Keratinocyte (primary cell): ENCODE measurements around the gene MED19. TPM values are rescaled to one million over a fixed set of nuclear protein-coding genes. Genes with fewer than 3 reads are reported as not detected.

Experiments used
- DNase-seq: peaks from one replicate; pipeline ENCODE4 v3.0.0-alpha.2; 2011; ENCODE audit warnings: low read depth, missing footprints, low spot score
- FAIRE-seq: peaks from 2 replicates; lab custom pipeline; 2011; peaks lifted over from hg19 to GRCh38; lab: Jason Lieb, UNC
- H2AFZ ChIP-seq: 2 replicates; pipeline ENCODE4 v1.6.0; 2012; ENCODE audit warnings: low read length, control low read depth, inconsistent platforms; ENCODE audit not compliant: control insufficient read depth
- H3K27ac ChIP-seq: 2 replicates; pipeline ENCODE4 v1.5.1; 2011; ENCODE audit warnings: low read length; ENCODE audit not compliant: control insufficient read depth, insufficient read depth
- H3K27me3 ChIP-seq: 3 replicates; pipeline ENCODE4 v1.6.0; 2011; ENCODE audit warnings: low read length; ENCODE audit not compliant: control insufficient read depth, insufficient read depth; ENCODE audit errors: extremely low read depth
- H3K36me3 ChIP-seq, 2 experiments: 2 replicates in 1 of 2; 3 replicates in 1 of 2; pipeline ENCODE4 v1.5.1; 2011; ENCODE audit warnings: low read length in 2 of 2, mild to moderate bottlenecking in 1 of 2; ENCODE audit not compliant: control insufficient read depth in 2 of 2, insufficient read depth in 2 of 2; ENCODE audit errors: extremely low read depth in 1 of 2
- H3K4me1 ChIP-seq: 3 replicates; pipeline ENCODE4 v1.5.1; 2011; ENCODE audit warnings: low read length; ENCODE audit not compliant: control insufficient read depth, insufficient read depth; ENCODE audit errors: extremely low read depth
- H3K4me2 ChIP-seq: 3 replicates; pipeline ENCODE4 v1.6.0; 2011; ENCODE audit warnings: low read depth, low read length; ENCODE audit not compliant: control insufficient read depth, insufficient read depth; ENCODE audit errors: extremely low read depth
- H3K4me3 ChIP-seq, 3 experiments: fragments of 200-600 bp in 1 of 3; sonication (generic) in 1 of 3; 2 replicates in 2 of 3; 3 replicates in 1 of 3; pipeline ENCODE4 v1.5.1; 2011 to 2016; ENCODE audit warnings: low read length in 3 of 3, mild to moderate bottlenecking in 3 of 3, control low read depth in 2 of 3, inconsistent platforms in 1 of 3, low read depth in 1 of 3, mixed read lengths in 1 of 3, mixed run types in 1 of 3, moderate library complexity in 1 of 3; ENCODE audit not compliant: control insufficient read depth in 2 of 3, insufficient read depth in 2 of 3; ENCODE audit errors: extremely low read depth in 1 of 3
- H3K79me2 ChIP-seq: 2 replicates; pipeline ENCODE4 v1.6.0; 2012; ENCODE audit warnings: low read length; ENCODE audit not compliant: control insufficient read depth, insufficient read depth
- H3K9ac ChIP-seq: 3 replicates; pipeline ENCODE4 v1.6.0; 2011; ENCODE audit warnings: low read length; ENCODE audit not compliant: control insufficient read depth, insufficient read depth; ENCODE audit errors: extremely low read depth
- H3K9me1 ChIP-seq: 3 replicates; pipeline ENCODE4 v1.6.0; 2011; ENCODE audit warnings: low read length; ENCODE audit not compliant: control insufficient read depth, insufficient read depth; ENCODE audit errors: extremely low read depth
- H3K9me3 ChIP-seq: 2 replicates; pipeline ENCODE4 v1.5.1; 2012; ENCODE audit warnings: low read depth, low read length; ENCODE audit not compliant: control insufficient read depth
- H4K20me1 ChIP-seq: 3 replicates; pipeline ENCODE4 v1.6.0; 2011; ENCODE audit warnings: low read length; ENCODE audit not compliant: control insufficient read depth, insufficient read depth; ENCODE audit errors: extremely low read depth
- CTCF ChIP-seq, 3 experiments: IDR thresholded peaks in 1 of 3; conservative IDR thresholded peaks in 1 of 3; optimal IDR thresholded peaks in 1 of 3; 2 replicates in 2 of 3; 3 replicates in 1 of 3; pipeline versions ENCODE3 to v1.5.1; 2011; ENCODE audit warnings: low read length in 3 of 3, mild to moderate bottlenecking in 3 of 3, moderate library complexity in 2 of 3, control low read depth in 1 of 3, inconsistent platforms in 1 of 3; ENCODE audit not compliant: insufficient read depth in 2 of 3; ENCODE audit errors: extremely low read depth in 1 of 3
- EZH2 ChIP-seq: IDR thresholded peaks from one replicate; pipeline ENCODE4 v1.6.1; 2012; ENCODE audit warnings: inconsistent platforms, mild to moderate bottlenecking, low read length, moderate library complexity
- dilution Hi-C: fragments of 300-500 bp; cut with MboI; formaldehyde crosslinking; loops from one replicate; pipeline ENCODE4 v1.7.0; 2020; ENCODE audit warnings: low sequenced_read_pairs; ENCODE audit not compliant: extremely low pct_ligation_motif_present
- polyA minus RNA-seq, 3 experiments: library from RNA; depleted of rRNA, polyadenylated mRNA; stranded (reverse); fragments of >200 nt; gene quantifications; 1 replicate in 1 of 3; 2 replicates in 1 of 3; 3 replicates in 1 of 3; pipeline ENCODE4 v1.2.3, GENCODE V29; 2011
- polyA plus RNA-seq, 5 experiments: library from polyadenylated mRNA; depleted of rRNA in 3 of 5; stranded (reverse) in 3 of 5; stranded (forward) in 1 of 5; unstranded in 1 of 5; fragments of >200 nt; gene quantifications; 1 replicate in 1 of 5; 2 replicates in 3 of 5; 3 replicates in 1 of 5; pipeline versions ENCODE4 v1.2.1 to v1.2.3, GENCODE V29; 2011 to 2012; ENCODE audit warnings: missing spikeins in 2 of 5, low read depth in 1 of 5, low replicate concordance in 1 of 5

Gene MED19
- polyA plus RNA-seq (16.3 to 21.8 TPM (median 19.3 TPM) in 3 replicates), polyA minus RNA-seq (1.8 to 6.7 TPM (median 5.9 TPM) in 3 replicates)
- polyA plus RNA-seq (2011; ENCODE audit: low read depth), result 21.2 TPM
- polyA plus RNA-seq (2011; cell fraction: cytosol; rRNA removed), result 15.3 and 18.0 TPM in 2 replicates
- 15.3 and 16.4 TPM in 2 replicates for polyA plus RNA-seq (2011; cell fraction: nucleus; rRNA removed)
- 15.8 and 21.1 TPM in 2 replicates for polyA plus RNA-seq (2012; ENCODE audit: low replicate concordance)
- polyA minus RNA-seq (2011; cell fraction: cytosol; rRNA and poly(A)+ RNA removed), result 10.9 TPM
- polyA minus RNA-seq (2011; cell fraction: nucleus; rRNA and poly(A)+ RNA removed), result 3.1 and 4.2 TPM in 2 replicates

- Histone ChIP-seq H3K36me3 (no peaks in the 10 kb centered on the region), H3K79me2 (peaks cover 54% of the 10 kb centered on the region), H3K27me3 (no peaks in the 10 kb centered on the region), H3K9me3 (no peaks in the 10 kb centered on the region), H2AFZ (peak within 1 kb of the TSS; percentile 100), H4K20me1 (no peaks in the 10 kb centered on the region), H3K27ac (peak within 1 kb of the TSS; percentile 87), H3K4me3 (peak within 1 kb of the TSS; percentile 66 to 100 (median 97)), H3K9me1 (no peaks in the 10 kb centered on the region), H3K9ac (peak within 1 kb of the TSS; percentile 96), H3K4me1 (peaks cover 25% of the 10 kb centered on the region), H3K4me2 (peak within 1 kb of the TSS; percentile 93)
- TF ChIP-seq CTCF (optimal IDR thresholded peaks at IDR 0.05 in 1 of 3, IDR thresholded peaks at IDR 0.05 in 1 of 3, conservative IDR thresholded peaks at IDR 0.05 in 1 of 3; ENCODE audit: extremely low read depth in 1 of 3, insufficient read depth in 2 of 3, low read length in 3 of 3), result no peak
- no peak for TF ChIP-seq EZH2
- DNase-seq (peak; percentile 91), FAIRE-seq (peak; percentile 93)
- dilution Hi-C loops, result no loop called here
Measured at GRCh38 chr11:57711414-57712255, at the start of gene MED19. Gene MED19, minus strand, starts transcription at chr11:57712215. Its CDS starts 36 bp downstream, at chr11:57712179.

GRCh38 chr11:57758174-57758573 lies 46.2 kb upstream of the MED19 start:
- Histone ChIP-seq H3K79me2 (peaks cover 14% of the 10 kb centered on the region), H3K9ac (no peak overlapping the region), H3K4me3 (no peak overlapping the region), H4K20me1 (no peaks in the 10 kb centered on the region), H2AFZ (no peak overlapping the region), H3K9me1 (no peaks in the 10 kb centered on the region), H3K4me1 (peaks cover 3% of the 10 kb centered on the region), H3K27me3 (no peaks in the 10 kb centered on the region), H3K4me2 (no peak overlapping the region), H3K27ac (no peak overlapping the region), H3K36me3 (no peaks in the 10 kb centered on the region), H3K9me3 (no peaks in the 10 kb centered on the region)
- TF ChIP-seq CTCF (optimal IDR thresholded peaks at IDR 0.05 in 1 of 3, IDR thresholded peaks at IDR 0.05 in 1 of 3, conservative IDR thresholded peaks at IDR 0.05 in 1 of 3; ENCODE audit: extremely low read depth in 1 of 3, insufficient read depth in 2 of 3, low read length in 3 of 3) (no peak), EZH2 (no peak)
- dilution Hi-C loops, result no loop called here
- no peak for DNase-seq
- FAIRE-seq, result no peak
